Stimulated activated CD4-positive, alpha-beta T cell treated with anti-CD3 and anti-CD28 coated beads, TNF-alpha, amount 100 ng/mL, for 4 hours (primary cell): ENCODE data around the gene CSNK2B.

Experiments
- DNase-seq, 3 experiments: peaks; one replicate each; pipeline ENCODE4 v3.0.0-alpha.2; 2020; ENCODE audit warnings: low read depth in 3 of 3

The CSNK2B gene

GRCh38 chr6:31660381-31661261, 5.3 kb upstream of the CSNK2B start, which contains the start of gene C6orf47:
Gene C6orf47 (minus strand): TSS chr6:31660778. CDS start chr6:31659947, 831 bp downstream.
- DNase-seq, result peak; percentile 57 to 65 (median 60)

GRCh38 chr6:31661262-31662123, 4.4 kb upstream of the CSNK2B start:
- DNase-seq, result no peak

GRCh38 chr6:31662124-31662723, 3.7 kb upstream of the CSNK2B start:
- no peak for DNase-seq

- DNase-seq, result no peak
Measured at GRCh38 chr6:31663126-31663960, 2.5 kb upstream of the CSNK2B start.

GRCh38 chr6:31663961-31664789, 1.7 kb upstream of the CSNK2B start:
- DNase-seq, result no peak

- DNase-seq, result peak; percentile 68 to 82 (median 70)
Measured at GRCh38 chr6:31664790-31665500, 935 bp upstream of the CSNK2B start, which contains the start of gene GPANK1. Gene GPANK1 (minus strand): TSS chr6:31664997. CDS start chr6:31664478, 519 bp downstream.

DNA sequence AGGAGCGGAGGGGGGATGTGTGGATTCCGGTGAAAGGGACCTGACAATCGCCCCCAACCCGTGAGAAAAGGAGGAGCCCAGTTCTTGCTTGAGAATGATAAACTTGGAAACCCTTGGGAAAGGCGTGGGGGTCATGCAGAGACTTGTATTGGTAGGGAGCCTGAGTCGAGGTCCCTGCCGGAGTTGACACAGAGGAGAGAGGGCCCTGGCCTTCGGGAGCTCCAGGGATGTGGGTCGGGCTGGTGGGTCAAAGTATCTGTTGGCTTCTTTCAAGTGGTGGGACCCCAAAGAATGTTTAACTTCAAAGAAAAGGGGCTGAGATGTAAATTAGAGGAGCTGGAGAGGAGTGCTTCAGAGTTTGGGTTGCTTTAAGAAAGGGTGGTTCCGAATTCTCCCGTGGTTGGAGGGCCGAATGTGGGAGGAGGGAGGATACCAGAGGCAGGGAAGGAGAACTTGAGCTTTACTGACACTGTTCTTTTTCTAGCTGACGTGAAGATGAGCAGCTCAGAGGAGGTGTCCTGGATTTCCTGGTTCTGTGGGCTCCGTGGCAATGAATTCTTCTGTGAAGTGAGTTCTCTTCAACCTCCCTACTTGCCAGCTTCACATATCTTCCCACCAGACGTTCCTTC, 571 bp downstream of the CSNK2B start:
- DNase-seq, result no peak

- DNase-seq, result no peak
Measured at GRCh38 chr6:31669676-31670075, 3.8 kb downstream of the CSNK2B start, which contains the start of gene LY6G5B. Gene LY6G5B (plus strand): TSS chr6:31669976. CDS start chr6:31670951, 975 bp downstream.

DNA sequence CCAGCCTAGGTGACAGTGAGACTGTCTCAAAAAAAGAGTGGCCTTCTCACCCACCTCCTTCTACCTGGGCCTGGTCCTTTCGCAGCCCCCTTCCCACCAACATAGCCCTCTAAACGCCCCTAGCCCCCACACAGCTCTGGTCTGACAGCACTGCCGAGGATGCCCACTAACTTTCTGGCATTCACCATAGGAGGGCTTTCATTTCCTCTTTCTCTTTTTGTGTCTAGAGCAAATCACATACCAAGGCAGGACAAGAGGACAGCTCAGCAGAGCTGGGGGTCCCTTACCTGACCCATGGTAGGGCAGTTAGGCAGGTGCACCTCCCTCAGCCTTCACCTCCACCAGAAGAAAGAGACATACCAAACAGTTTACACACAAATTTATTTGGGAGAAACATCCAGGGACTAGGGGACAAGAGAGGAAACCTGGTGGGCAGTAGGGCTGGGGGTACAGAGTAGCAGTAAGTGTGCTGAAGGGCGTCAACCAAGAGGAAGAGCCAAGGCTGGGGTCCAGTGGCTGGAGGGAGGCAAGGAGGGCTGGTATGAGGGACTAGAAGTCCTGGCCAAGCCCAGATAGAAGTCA, 10.5 kb downstream of the CSNK2B start:
- DNase-seq, result no peak

GRCh38 chr6:31676904-31677303, 11.0 kb downstream of the CSNK2B start:
- DNase-seq, result no peak

DNA sequence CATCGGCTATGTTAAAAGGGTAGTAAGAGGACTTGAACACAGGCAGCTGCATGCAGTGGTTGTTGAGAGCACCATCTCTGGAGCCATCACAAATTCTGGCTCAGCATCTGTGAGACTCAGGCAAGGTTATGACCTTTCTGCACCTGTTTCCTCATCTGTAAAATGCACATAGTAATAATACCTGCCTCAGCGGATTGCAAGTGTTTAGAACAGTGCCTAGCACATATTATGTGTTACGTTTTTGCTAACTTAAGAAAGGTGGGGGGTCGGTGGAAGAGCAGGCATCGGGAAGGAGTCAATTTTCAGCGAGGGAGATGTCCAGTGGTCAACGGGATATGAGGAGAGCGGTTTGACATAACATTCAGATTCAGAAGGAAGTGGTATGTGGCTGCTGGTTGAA, 12.1 kb downstream of the CSNK2B start:
- no peak for DNase-seq

GRCh38 chr6:31680226-31681134, 14.6 kb downstream of the CSNK2B start, which contains the start of gene LY6G5C:
Gene LY6G5C (minus strand): TSS chr6:31681067. CDS start chr6:31680373, 694 bp downstream.
- DNase-seq, result peak in 1 of 3 experiments; percentile 44

- no peak for DNase-seq
Measured at GRCh38 chr6:31681135-31681671, 15.3 kb downstream of the CSNK2B start.

DNA sequence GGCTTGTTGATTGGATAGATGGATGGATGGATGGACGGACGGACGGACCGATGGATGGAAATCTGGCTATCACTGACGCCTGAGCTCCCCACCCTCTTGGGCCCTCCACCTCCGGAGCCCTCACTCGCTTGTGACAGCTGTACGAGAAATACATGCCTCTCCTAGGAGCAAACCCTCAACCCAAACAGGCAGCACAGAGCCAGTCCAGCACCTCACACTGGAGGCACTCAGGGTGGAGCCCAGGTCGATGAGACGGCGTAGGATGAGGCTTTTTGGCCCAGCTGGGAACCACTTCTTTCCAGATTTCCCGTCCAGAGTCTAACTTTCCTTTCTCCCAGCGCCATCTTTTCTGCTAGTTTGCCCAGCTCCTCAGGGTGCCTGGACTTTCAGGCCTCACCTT, 17.7 kb downstream of the CSNK2B start:
- DNase-seq, result no peak

DNA sequence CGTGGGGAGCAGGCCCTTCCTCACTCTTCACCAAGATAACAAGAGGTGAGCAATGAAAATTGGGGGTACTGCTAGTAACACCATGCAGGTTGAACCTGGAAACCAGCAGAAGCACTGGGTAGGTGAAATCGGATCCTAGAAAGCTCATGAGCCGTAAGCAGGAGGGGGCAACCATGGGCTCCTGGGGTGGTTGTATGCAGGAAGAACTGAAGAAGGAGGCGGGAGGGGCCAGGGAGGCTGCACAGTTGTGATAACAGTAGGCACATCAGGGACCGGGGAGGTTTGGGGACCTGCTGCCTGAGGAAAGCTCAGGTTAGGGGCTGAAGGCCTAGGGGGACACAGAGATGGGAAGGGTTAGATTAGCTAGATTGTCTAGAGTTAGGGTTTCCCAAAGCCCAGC, 20.6 kb downstream of the CSNK2B start:
- no peak for DNase-seq

- no peak for DNase-seq
Measured at GRCh38 chr6:31687321-31687720, 21.4 kb downstream of the CSNK2B start.
